Camera-type eye (tissue), 1 donor: ENCODE data around the gene HEATR1. TPM values are rescaled to one million over a fixed set of nuclear protein-coding genes. Genes with fewer than 3 reads are reported as not detected.

Experiments used
- total RNA-seq: library from RNA; depleted of rRNA; stranded (reverse); fragments of >200 nt; gene quantifications from one replicate; pipeline ENCODE4 v1.2.3, GENCODE V29; 2014

The HEATR1 gene, protein sequence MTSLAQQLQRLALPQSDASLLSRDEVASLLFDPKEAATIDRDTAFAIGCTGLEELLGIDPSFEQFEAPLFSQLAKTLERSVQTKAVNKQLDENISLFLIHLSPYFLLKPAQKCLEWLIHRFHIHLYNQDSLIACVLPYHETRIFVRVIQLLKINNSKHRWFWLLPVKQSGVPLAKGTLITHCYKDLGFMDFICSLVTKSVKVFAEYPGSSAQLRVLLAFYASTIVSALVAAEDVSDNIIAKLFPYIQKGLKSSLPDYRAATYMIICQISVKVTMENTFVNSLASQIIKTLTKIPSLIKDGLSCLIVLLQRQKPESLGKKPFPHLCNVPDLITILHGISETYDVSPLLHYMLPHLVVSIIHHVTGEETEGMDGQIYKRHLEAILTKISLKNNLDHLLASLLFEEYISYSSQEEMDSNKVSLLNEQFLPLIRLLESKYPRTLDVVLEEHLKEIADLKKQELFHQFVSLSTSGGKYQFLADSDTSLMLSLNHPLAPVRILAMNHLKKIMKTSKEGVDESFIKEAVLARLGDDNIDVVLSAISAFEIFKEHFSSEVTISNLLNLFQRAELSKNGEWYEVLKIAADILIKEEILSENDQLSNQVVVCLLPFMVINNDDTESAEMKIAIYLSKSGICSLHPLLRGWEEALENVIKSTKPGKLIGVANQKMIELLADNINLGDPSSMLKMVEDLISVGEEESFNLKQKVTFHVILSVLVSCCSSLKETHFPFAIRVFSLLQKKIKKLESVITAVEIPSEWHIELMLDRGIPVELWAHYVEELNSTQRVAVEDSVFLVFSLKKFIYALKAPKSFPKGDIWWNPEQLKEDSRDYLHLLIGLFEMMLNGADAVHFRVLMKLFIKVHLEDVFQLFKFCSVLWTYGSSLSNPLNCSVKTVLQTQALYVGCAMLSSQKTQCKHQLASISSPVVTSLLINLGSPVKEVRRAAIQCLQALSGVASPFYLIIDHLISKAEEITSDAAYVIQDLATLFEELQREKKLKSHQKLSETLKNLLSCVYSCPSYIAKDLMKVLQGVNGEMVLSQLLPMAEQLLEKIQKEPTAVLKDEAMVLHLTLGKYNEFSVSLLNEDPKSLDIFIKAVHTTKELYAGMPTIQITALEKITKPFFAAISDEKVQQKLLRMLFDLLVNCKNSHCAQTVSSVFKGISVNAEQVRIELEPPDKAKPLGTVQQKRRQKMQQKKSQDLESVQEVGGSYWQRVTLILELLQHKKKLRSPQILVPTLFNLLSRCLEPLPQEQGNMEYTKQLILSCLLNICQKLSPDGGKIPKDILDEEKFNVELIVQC (N-terminal part only)
- 41.8 TPM for total RNA-seq

DNA sequence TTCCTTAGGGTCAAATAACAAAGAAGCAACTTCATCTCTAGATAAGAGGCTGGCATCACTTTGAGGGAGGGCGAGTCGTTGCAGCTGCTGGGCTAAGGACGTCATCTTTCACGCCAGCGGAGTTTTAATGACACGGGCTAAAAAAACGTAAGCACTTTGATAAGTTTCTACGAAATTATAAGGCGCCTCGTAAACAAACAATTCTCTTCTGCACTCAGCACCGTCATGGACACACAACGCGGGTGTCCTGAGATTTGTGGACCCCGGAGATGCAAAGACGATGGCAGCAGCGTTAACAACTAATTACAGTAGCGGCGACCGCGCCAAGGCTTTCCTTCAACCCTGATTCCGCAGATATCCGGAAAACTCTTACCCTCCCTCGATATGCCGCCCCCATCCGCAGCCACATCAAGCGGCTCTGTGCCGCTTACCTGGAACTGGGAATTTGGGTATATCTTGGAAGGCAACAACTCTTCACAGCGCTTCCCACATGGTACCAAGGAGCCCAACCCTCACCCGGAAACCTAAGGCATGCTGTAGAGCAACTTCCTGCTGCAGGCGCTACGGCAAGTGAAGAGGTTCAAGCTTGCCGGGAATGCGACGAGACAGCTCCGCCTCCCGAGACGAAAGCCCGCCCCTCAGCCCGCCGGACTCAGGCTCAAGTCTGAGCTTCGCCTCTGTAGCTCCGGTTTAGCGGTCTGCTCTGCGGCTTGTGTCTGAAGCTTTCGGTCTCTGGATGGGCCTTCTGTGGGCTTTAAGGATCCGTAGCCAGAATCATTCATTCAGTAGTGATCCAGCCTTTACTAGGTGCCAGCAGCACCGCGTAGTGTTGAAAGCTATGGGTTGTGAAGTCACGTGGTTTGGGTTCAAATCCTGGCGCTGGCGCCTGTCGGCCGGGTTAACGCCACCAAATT lies at the start of gene HEATR1:
TSS of gene HEATR1 (minus strand) at position 526 of the 914 bp plus-strand sequence. CDS start at position 105, 421 bp downstream.

DNA sequence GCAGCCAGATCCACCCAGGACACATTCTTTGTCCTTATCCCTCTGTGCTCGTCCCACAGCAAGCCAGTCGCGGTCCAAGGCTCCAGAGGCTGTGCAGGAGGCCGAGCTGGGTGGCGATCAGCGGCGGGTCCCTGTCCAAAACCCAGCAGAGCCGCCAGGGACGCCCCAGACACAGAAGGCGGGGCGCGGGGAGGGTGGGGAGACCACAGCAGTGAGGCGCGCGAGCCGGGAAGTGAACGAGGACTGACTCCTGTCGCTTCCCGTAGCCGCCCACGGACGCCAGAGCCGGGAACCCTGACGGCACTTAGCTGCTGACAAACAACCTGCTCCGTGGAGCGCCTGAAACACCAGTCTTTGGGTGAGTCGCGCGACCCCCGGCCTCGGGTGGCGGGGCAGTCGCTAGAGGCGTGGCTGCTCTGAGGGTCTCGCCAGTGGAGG lies 80.6 kb downstream of the HEATR1 start, which contains the start of gene LGALS8:
TSS of gene LGALS8 (plus strand) at position 279 of the 438 bp plus-strand sequence. CDS start 2,089 bp downstream, outside the sequence.

Other genes with a start within 250 kb of the HEATR1 start
- 2.9 TPM for gene EDARADD, start 210.2 kb downstream of the HEATR1 start, total RNA-seq
- 110 TPM for gene LGALS8, start 80.5 kb downstream of the HEATR1 start, total RNA-seq
- gene ACTN2, start 82.0 kb upstream of the HEATR1 start, total RNA-seq, result 43.1 TPM
- 31.6 TPM for gene MTR, start 190.8 kb upstream of the HEATR1 start, total RNA-seq